Stimulated activated CD4-positive, alpha-beta T cell treated with anti-CD3 and anti-CD28 coated beads, Interleukin-15, amount 100 ng/mL, for 48 hours (primary cell): ENCODE data around the gene ZNF335.

Experiments
- DNase-seq, 2 donors: peaks; one replicate each; pipeline ENCODE4 v3.0.0-alpha.2; 2020; ENCODE audit warnings: low read depth in 2 of 2

The ZNF335 gene

GRCh38 chr20:45952861-45953260 is 19.1 kb downstream of the ZNF335 start:
- DNase-seq, result no peak

- no peak for DNase-seq
Observed at GRCh38 chr20:45951925-45952834, 19.8 kb downstream of the ZNF335 start.

- no peak for DNase-seq
Observed at GRCh38 chr20:45950330-45950646, 21.7 kb downstream of the ZNF335 start.

- DNase-seq, result no peak
Observed at GRCh38 chr20:45949542-45950329, 22.3 kb downstream of the ZNF335 start.

- no peak for DNase-seq
Observed at GRCh38 chr20:45948742-45949541, 23.1 kb downstream of the ZNF335 start.

- DNase-seq, result no peak
Observed at GRCh38 chr20:45948261-45948733, 23.7 kb downstream of the ZNF335 start.

GRCh38 chr20:45947110-45947866 is 24.7 kb downstream of the ZNF335 start:
- DNase-seq, result no peak

- DNase-seq, result no peak
Observed at GRCh38 chr20:45946149-45946970, 25.6 kb downstream of the ZNF335 start.

- no peak for DNase-seq
Observed at GRCh38 chr20:45945678-45946148, 26.3 kb downstream of the ZNF335 start.

GRCh38 chr20:45944965-45945677 is 26.9 kb downstream of the ZNF335 start:
- no peak for DNase-seq

- no peak for DNase-seq
Observed at GRCh38 chr20:45944151-45944964, 27.6 kb downstream of the ZNF335 start.

- no peak for DNase-seq
Observed at GRCh38 chr20:45943613-45944012, 28.4 kb downstream of the ZNF335 start.

- DNase-seq, result no peak
Observed at GRCh38 chr20:45940469-45940868, 31.5 kb downstream of the ZNF335 start.

- no peak for DNase-seq
Observed at GRCh38 chr20:45940053-45940452, 31.9 kb downstream of the ZNF335 start.

GRCh38 chr20:45938727-45939438 is 33.1 kb downstream of the ZNF335 start:
- DNase-seq, result no peak

GRCh38 chr20:45937765-45938164 is 34.2 kb downstream of the ZNF335 start:
- no peak for DNase-seq

- DNase-seq, result no peak
Observed at GRCh38 chr20:45935416-45936046, 36.5 kb downstream of the ZNF335 start.
